C1 segment of cervical spinal cord (tissue), 14 donors: ENCODE data around the gene POLH.
A peak's percentile ranks its signal among the peaks of the same experiment; 100 is the strongest.
"Not testable (repeated sequence)": the region's sequence is repeated elsewhere in the genome, so short reads cannot be mapped to it uniquely, and the experiment has no call there.

Experiments
- DNase-seq, 14 donors: peaks; one replicate each; lab custom pipeline; 2025; lab: John Stamatoyannopoulos, UW

POLH gene

GRCh38 chr6:43575772-43576551, at the start of gene POLH, which contains the start of gene XPO5:
POLH (plus strand) TSS chr6:43576185; CDS start chr6:43582320, 6,135 bp downstream.
XPO5 (minus strand) TSS chr6:43576038; CDS start chr6:43575864, 174 bp downstream.
- peak; percentile 44 to 92 (median 78) for DNase-seq

- no peak for DNase-seq
Measured at GRCh38 chr6:43532201-43532600, 43.8 kb upstream of the POLH start.

- not testable (repeated sequence) for DNase-seq
Measured at GRCh38 chr6:43538986-43539385, 37.0 kb upstream of the POLH start.

GRCh38 chr6:43539409-43539808, 36.6 kb upstream of the POLH start:
- not testable (repeated sequence) for DNase-seq

GRCh38 chr6:43540507-43540906, 35.5 kb upstream of the POLH start:
- no peak for DNase-seq

GRCh38 chr6:43541774-43542471, 34.1 kb upstream of the POLH start:
- no peak for DNase-seq

GRCh38 chr6:43544461-43544860, 31.5 kb upstream of the POLH start:
- no peak for DNase-seq

- DNase-seq = no peak
Measured at GRCh38 chr6:43547222-43547621, 28.8 kb upstream of the POLH start.

GRCh38 chr6:43557620-43558019, 18.4 kb upstream of the POLH start:
- not testable (repeated sequence) for DNase-seq

GRCh38 chr6:43559328-43559727, 16.7 kb upstream of the POLH start:
- DNase-seq = no peak

- DNase-seq = no peak
Measured at GRCh38 chr6:43570876-43571441, 5.0 kb upstream of the POLH start.

GRCh38 chr6:43572015-43572414, 4.0 kb upstream of the POLH start:
- no peak for DNase-seq

- peak in 5 of 14 donors; percentile 22 to 51 (median 32) for DNase-seq
Measured at GRCh38 chr6:43575105-43575771, 747 bp upstream of the POLH start.

- DNase-seq = no peak
Measured at GRCh38 chr6:43578748-43579147, 2.8 kb downstream of the POLH start.

- no peak for DNase-seq
Measured at GRCh38 chr6:43579171-43579570, 3.2 kb downstream of the POLH start.

- DNase-seq = no peak
Measured at GRCh38 chr6:43582911-43583310, 6.9 kb downstream of the POLH start.

GRCh38 chr6:43584892-43585570, 9.0 kb downstream of the POLH start:
- no peak for DNase-seq

GRCh38 chr6:43588194-43588593, 12.2 kb downstream of the POLH start:
- DNase-seq = no peak

- DNase-seq = not testable (repeated sequence)
Measured at GRCh38 chr6:43589564-43589963, 13.6 kb downstream of the POLH start.

- DNase-seq = no peak
Measured at GRCh38 chr6:43593938-43594337, 18.0 kb downstream of the POLH start.

- DNase-seq = no peak
Measured at GRCh38 chr6:43600595-43600994, 24.6 kb downstream of the POLH start.
